ENCODE results near the gene DNM3.

DNM3 gene

GRCh38 chr1:172251486-172251885 is 410.2 kb downstream of the DNM3 start:
- CTCF ChIA-PET = no interaction called here
- DNase-seq (ENCODE audit: extremely low spot score) = no peak
- TF ChIP-seq ELF4 (IDR thresholded peaks at IDR 0.05) = no peak
- no peak for TF ChIP-seq PKNOX1 (IDR thresholded peaks at IDR 0.05)
- no peak for TF ChIP-seq SP1 (IDR thresholded peaks at IDR 0.05)
- TF ChIP-seq HDGF (IDR thresholded peaks at IDR 0.05; ENCODE audit: borderline replicate concordance) = no peak
- no peak for TF ChIP-seq FOXM1 (IDR thresholded peaks at IDR 0.05; ENCODE audit: borderline replicate concordance)
- no peak for TF ChIP-seq ZNF384 (IDR thresholded peaks at IDR 0.05)
- TF ChIP-seq L3MBTL2 (conservative IDR thresholded peaks at IDR 0.05) = no peak
- no peak for TF ChIP-seq ARNT (IDR thresholded peaks at IDR 0.05)
- no peak for TF ChIP-seq BHLHE40 (IDR thresholded peaks at IDR 0.05; ENCODE audit: borderline replicate concordance)
- no peak for TF ChIP-seq NFRKB (IDR thresholded peaks at IDR 0.05)
- POLR2A ChIA-PET = no interaction called here

- ChIA-PET POLR2A (no interaction called here), CTCF (no interaction called here)
- no peak for DNase-seq (ENCODE audit: extremely low spot score)
- TF ChIP-seq FOXA1 (IDR thresholded peaks at IDR 0.05) = no peak
- no peak for TF ChIP-seq FOXM1 (IDR thresholded peaks at IDR 0.05; ENCODE audit: borderline replicate concordance)
- TF ChIP-seq ZNF384 (IDR thresholded peaks at IDR 0.05) = no peak
Observed at GRCh38 chr1:172252321-172252720, 411.0 kb downstream of the DNM3 start.

GRCh38 chr1:172252958-172253357 is 411.7 kb downstream of the DNM3 start:
- ChIA-PET CTCF (no interaction called here), POLR2A (no interaction called here)
- no peak for DNase-seq (ENCODE audit: extremely low spot score)
- TF ChIP-seq ELF4 (IDR thresholded peaks at IDR 0.05) = no peak
- no peak for TF ChIP-seq FOXA1 (IDR thresholded peaks at IDR 0.05)
- no peak for TF ChIP-seq PKNOX1 (IDR thresholded peaks at IDR 0.05)

GRCh38 chr1:172254521-172255222 is 413.4 kb downstream of the DNM3 start:
- POLR2A ChIA-PET = no interaction called here
- TF ChIP-seq HDGF (IDR thresholded peaks at IDR 0.05; ENCODE audit: borderline replicate concordance) (no peak), ZNF384 (IDR thresholded peaks at IDR 0.05) (no peak), FOXM1 (IDR thresholded peaks at IDR 0.05; ENCODE audit: borderline replicate concordance) (no peak), SUZ12 (IDR thresholded peaks at IDR 0.05) (no peak), LEF1 (IDR thresholded peaks at IDR 0.05; ENCODE audit: borderline replicate concordance) (no peak), FOXK2 (IDR thresholded peaks at IDR 0.05) (no peak), SP1 (IDR thresholded peaks at IDR 0.05) (no peak), FOXA1 (IDR thresholded peaks at IDR 0.05) (no peak), L3MBTL2 (conservative IDR thresholded peaks at IDR 0.05) (no peak), ARNT (IDR thresholded peaks at IDR 0.05) (no peak), PKNOX1 (IDR thresholded peaks at IDR 0.05) (no peak), TARDBP (IDR thresholded peaks at IDR 0.05) (no peak)
- DNase-seq (ENCODE audit: extremely low spot score) = no peak
- CTCF ChIA-PET = interaction anchor here (0.7 kb wide), 1 partner anchor 18 kb away, joined by 3 read pairs; no protein-coding TSS in a partner anchor

- ChIA-PET POLR2A (no interaction called here), CTCF (no interaction called here)
- TF ChIP-seq ZNF384 (IDR thresholded peaks at IDR 0.05) = no peak
- no peak for TF ChIP-seq HDGF (IDR thresholded peaks at IDR 0.05; ENCODE audit: borderline replicate concordance)
- no peak for TF ChIP-seq L3MBTL2 (conservative IDR thresholded peaks at IDR 0.05)
- no peak for TF ChIP-seq TARDBP (IDR thresholded peaks at IDR 0.05)
- TF ChIP-seq FOXA1 (IDR thresholded peaks at IDR 0.05) = no peak
- no peak for TF ChIP-seq CTBP1 (IDR thresholded peaks at IDR 0.05; ENCODE audit: borderline replicate concordance)
- TF ChIP-seq SP1 (IDR thresholded peaks at IDR 0.05) = no peak
- TF ChIP-seq FOXK2 (IDR thresholded peaks at IDR 0.05) = no peak
- no peak for TF ChIP-seq ELF4 (IDR thresholded peaks at IDR 0.05)
- no peak for TF ChIP-seq LEF1 (IDR thresholded peaks at IDR 0.05; ENCODE audit: borderline replicate concordance)
- TF ChIP-seq NFRKB (IDR thresholded peaks at IDR 0.05) = no peak
- TF ChIP-seq PKNOX1 (IDR thresholded peaks at IDR 0.05) = no peak
- no peak for TF ChIP-seq BHLHE40 (IDR thresholded peaks at IDR 0.05; ENCODE audit: borderline replicate concordance)
- no peak for TF ChIP-seq SUZ12 (IDR thresholded peaks at IDR 0.05)
- TF ChIP-seq FOXM1 (IDR thresholded peaks at IDR 0.05; ENCODE audit: borderline replicate concordance) = no peak
- TF ChIP-seq ARNT (IDR thresholded peaks at IDR 0.05) = no peak
- DNase-seq (ENCODE audit: extremely low spot score) = no peak
Observed at GRCh38 chr1:172255223-172255560, 413.9 kb downstream of the DNM3 start.

GRCh38 chr1:172265905-172266304 is 424.6 kb downstream of the DNM3 start:
- ChIA-PET CTCF (no interaction called here), POLR2A (no interaction called here)
- DNase-seq (ENCODE audit: extremely low spot score) = no peak
- TF ChIP-seq SUZ12 (IDR thresholded peaks at IDR 0.05) (no peak), LEF1 (IDR thresholded peaks at IDR 0.05; ENCODE audit: borderline replicate concordance) (no peak), NFRKB (IDR thresholded peaks at IDR 0.05) (no peak), FOXK2 (IDR thresholded peaks at IDR 0.05) (no peak), BHLHE40 (IDR thresholded peaks at IDR 0.05; ENCODE audit: borderline replicate concordance) (no peak)
